Gastrocnemius medialis (tissue), 4 donors: ENCODE data around the gene VWA5B1. TPM values are rescaled to one million over a fixed set of nuclear protein-coding genes. Genes with fewer than 3 reads are reported as not detected.

Experiments used
- ATAC-seq, 2 donors: fragments of 150-250 bp; one replicate each; pipeline ENCODE4 v1.9.1; 2016
- DNase-seq, 2 donors: peaks; one replicate each; pipeline ENCODE4 v3.0.0-alpha.2; 2019
- H3K27ac ChIP-seq, 4 donors: fragments of 200-600 bp; sonication (generic); 1 replicate in 1 of 4; 2 replicates in 3 of 4; pipeline ENCODE4 v1.5.1; 2016 to 2018; ENCODE audit warnings: mild to moderate bottlenecking in 2 of 4, moderate library complexity in 1 of 4
- H3K27me3 ChIP-seq, 3 donors: fragments of 200-600 bp; sonication (generic) in 2 of 3; 1 replicate in 1 of 3; 2 replicates in 2 of 3; pipeline versions ENCODE4 v1.5.1 to v1.6.0; 2016 to 2019; ENCODE audit warnings: mild to moderate bottlenecking in 1 of 3, moderate library complexity in 1 of 3
- H3K36me3 ChIP-seq, 2 donors: fragments of 200-600 bp; sonication (generic) in 1 of 2; one replicate each; pipeline ENCODE4 v1.5.1; 2017 to 2018
- H3K4me1 ChIP-seq, 2 donors: fragments of 200-600 bp; sonication (generic) in 1 of 2; one replicate each; pipeline ENCODE4 v1.5.1; 2016 to 2017; ENCODE audit warnings: mild to moderate bottlenecking in 2 of 2
- H3K4me3 ChIP-seq, 4 donors: fragments of 200-600 bp; sonication (generic) in 3 of 4; 1 replicate in 1 of 4; 2 replicates in 3 of 4; pipeline ENCODE4 v1.5.1; 2016 to 2019; ENCODE audit warnings: mild to moderate bottlenecking in 2 of 4
- H3K9me3 ChIP-seq, 3 donors: fragments of 200-600 bp; sonication (generic) in 2 of 3; 1 replicate in 1 of 3; 2 replicates in 2 of 3; pipeline ENCODE4 v1.5.1; 2016 to 2019
- CTCF ChIP-seq, 5 experiments: fragments of 450-650 bp in 3 of 5; fragments of 200-600 bp in 2 of 5; sonication (generic) in 2 of 5; IDR thresholded peaks in 4 of 5; conservative IDR thresholded peaks in 1 of 5; 1 replicate in 4 of 5; 2 replicates in 1 of 5; pipeline ENCODE4 v1.5.1; 2016 to 2019; ENCODE audit warnings: antibody characterized with exemption in 5 of 5, mild to moderate bottlenecking in 3 of 5, moderate library complexity in 3 of 5
- POLR2A ChIP-seq, 2 donors: fragments of 450-650 bp; IDR thresholded peaks; one replicate each; pipeline ENCODE4 v1.6.1; 2017; ENCODE audit warnings: antibody characterized with exemption in 2 of 2, mild to moderate bottlenecking in 2 of 2, moderate library complexity in 2 of 2
- in situ Hi-C, 4 donors: fragments of 200-750 bp; cut with MboI; loops; one replicate each; pipeline versions ENCODE4 v1.15.0 to v1.8.0; 2017; ENCODE audit warnings: low sequenced_read_pairs in 4 of 4
- intact Hi-C: fragments of 100-400 bp; cut with DNase I; formaldehyde crosslinking; loops from one replicate; pipeline ENCODE4 v1.15.1; 2023; ENCODE audit warnings: low total_unique reads
- total RNA-seq, 4 donors: library from RNA; depleted of rRNA; stranded (reverse); fragments of >200 nt; gene quantifications; one replicate each; pipeline versions ENCODE4 v1.1.0 to v1.2.3, GENCODE V29; 2016

VWA5B1 gene
- total RNA-seq, 4 donors from 2014 or later, result 0.25 TPM; not detected in 3

GRCh38 chr1:20349561-20349960, 58.9 kb downstream of the VWA5B1 start:
- DNase-seq (no peak), ATAC-seq (no peak)
- Histone ChIP-seq H3K9me3 (no peaks in the 10 kb centered on the region), H3K36me3 (no peaks in the 10 kb centered on the region), H3K27ac (no peak overlapping the region), H3K4me1 (no peaks in the 10 kb centered on the region), H3K27me3 (no peaks in the 10 kb centered on the region), H3K4me3 (no peak overlapping the region)
- in situ Hi-C loops, result no loop called here
- TF ChIP-seq CTCF (IDR thresholded peaks at IDR 0.05 in 4 of 5, conservative IDR thresholded peaks at IDR 0.05 in 1 of 5) (no peak), POLR2A (IDR thresholded peaks at IDR 0.05) (no peak)
- intact Hi-C loops, result no loop called here

GRCh38 chr1:20349971-20350370, 59.3 kb downstream of the VWA5B1 start:
- no peaks in the 10 kb centered on the region for H3K4me1 ChIP-seq
- TF ChIP-seq POLR2A (IDR thresholded peaks at IDR 0.05) (no peak), CTCF (IDR thresholded peaks at IDR 0.05 in 4 of 5, conservative IDR thresholded peaks at IDR 0.05 in 1 of 5) (no peak)
- no peaks in the 10 kb centered on the region for H3K9me3 ChIP-seq
- no peak overlapping the region for H3K4me3 ChIP-seq
- no peaks in the 10 kb centered on the region for H3K36me3 ChIP-seq
- H3K27me3 ChIP-seq, result no peaks in the 10 kb centered on the region
- DNase-seq (no peak), ATAC-seq (no peak)
- intact Hi-C loops (loop anchor here (10.0 kb wide), 1 partner anchor 285 kb away; the partner anchor contains the start of gene PINK1), in situ Hi-C loops (no loop called here)
- no peak overlapping the region for H3K27ac ChIP-seq

GRCh38 chr1:20350421-20350820, 59.7 kb downstream of the VWA5B1 start:
- Histone ChIP-seq H3K27me3 (no peaks in the 10 kb centered on the region), H3K9me3 (no peaks in the 10 kb centered on the region), H3K27ac (no peak overlapping the region), H3K4me1 (no peaks in the 10 kb centered on the region), H3K36me3 (no peaks in the 10 kb centered on the region), H3K4me3 (no peak overlapping the region)
- ATAC-seq (no peak), DNase-seq (no peak)
- intact Hi-C loops (loop anchor here (10.0 kb wide), 1 partner anchor 284 kb away; the partner anchor contains the start of gene PINK1), in situ Hi-C loops (no loop called here)
- no peak for TF ChIP-seq CTCF (IDR thresholded peaks at IDR 0.05 in 4 of 5, conservative IDR thresholded peaks at IDR 0.05 in 1 of 5)
- no peak for TF ChIP-seq POLR2A (IDR thresholded peaks at IDR 0.05)

GRCh38 chr1:20351911-20352701, 61.4 kb downstream of the VWA5B1 start:
- no peaks in the 10 kb centered on the region for H3K27me3 ChIP-seq
- no peak overlapping the region for H3K4me3 ChIP-seq
- in situ Hi-C loops (no loop called here), intact Hi-C loops (loop anchor here (10.0 kb wide), 1 partner anchor 283 kb away; the partner anchor contains the start of gene PINK1)
- H3K9me3 ChIP-seq, result no peaks in the 10 kb centered on the region
- TF ChIP-seq POLR2A (IDR thresholded peaks at IDR 0.05) (no peak), CTCF (IDR thresholded peaks at IDR 0.05 in 4 of 5, conservative IDR thresholded peaks at IDR 0.05 in 1 of 5) (no peak)
- no peak for DNase-seq
- no peaks in the 10 kb centered on the region for H3K36me3 ChIP-seq
- no peak for ATAC-seq
- no peak overlapping the region for H3K27ac ChIP-seq
- no peaks in the 10 kb centered on the region for H3K4me1 ChIP-seq
